Thyroid gland (tissue), 4 donors: ENCODE data around the gene PACS2.

Source experiments
- POLR2A ChIP-seq, 2 donors: fragments of 450-650 bp; IDR thresholded peaks; one replicate each; pipeline ENCODE4 v1.6.1; 2017; ENCODE audit warnings: antibody characterized with exemption in 2 of 2, mild to moderate bottlenecking in 2 of 2, moderate library complexity in 1 of 2
- TF ChIP-seq, protein P1 (sequence below), 6 experiments: fragments of 200-600 bp in 3 of 6; fragments of 450-650 bp in 3 of 6; sonication (generic) in 3 of 6; IDR thresholded peaks; one replicate each; pipeline ENCODE4 v1.5.1; 2016 to 2019; ENCODE audit warnings: antibody characterized with exemption in 6 of 6, mild to moderate bottlenecking in 2 of 6, inconsistent platforms in 1 of 6, moderate library complexity in 1 of 6

DNA sequence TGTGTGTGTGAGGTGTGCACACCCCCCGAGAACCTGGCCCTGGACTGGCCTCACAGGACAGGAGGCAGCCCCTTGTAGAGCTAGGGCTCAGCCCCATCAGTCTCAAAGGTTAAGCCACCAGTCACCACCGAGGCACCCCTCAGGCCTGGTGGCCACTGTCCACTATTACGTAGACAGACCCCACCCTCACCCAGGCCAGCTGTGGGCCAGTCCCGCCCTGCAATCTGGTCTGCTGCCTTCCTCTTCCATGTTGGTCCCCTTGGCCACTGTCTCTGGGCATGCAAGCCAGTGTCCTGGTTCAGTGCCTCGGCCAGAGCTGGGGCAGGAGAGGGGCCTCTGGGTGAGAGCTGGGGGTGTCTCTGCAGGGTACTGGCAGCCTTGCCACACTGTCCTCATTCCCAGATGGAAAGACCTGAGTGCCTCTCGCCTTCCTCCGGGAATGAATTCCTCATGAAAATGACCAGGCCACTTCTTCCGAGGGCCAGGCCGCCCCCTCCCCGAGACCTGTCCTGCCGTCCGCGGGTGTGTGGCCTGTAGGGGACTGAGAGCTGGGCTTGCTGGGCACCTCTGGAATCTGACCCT, 82.9 kb downstream of the PACS2 start:
- no peak for TF ChIP-seq POLR2A (IDR thresholded peaks at IDR 0.05)
- TF ChIP-seq, protein P1, sequence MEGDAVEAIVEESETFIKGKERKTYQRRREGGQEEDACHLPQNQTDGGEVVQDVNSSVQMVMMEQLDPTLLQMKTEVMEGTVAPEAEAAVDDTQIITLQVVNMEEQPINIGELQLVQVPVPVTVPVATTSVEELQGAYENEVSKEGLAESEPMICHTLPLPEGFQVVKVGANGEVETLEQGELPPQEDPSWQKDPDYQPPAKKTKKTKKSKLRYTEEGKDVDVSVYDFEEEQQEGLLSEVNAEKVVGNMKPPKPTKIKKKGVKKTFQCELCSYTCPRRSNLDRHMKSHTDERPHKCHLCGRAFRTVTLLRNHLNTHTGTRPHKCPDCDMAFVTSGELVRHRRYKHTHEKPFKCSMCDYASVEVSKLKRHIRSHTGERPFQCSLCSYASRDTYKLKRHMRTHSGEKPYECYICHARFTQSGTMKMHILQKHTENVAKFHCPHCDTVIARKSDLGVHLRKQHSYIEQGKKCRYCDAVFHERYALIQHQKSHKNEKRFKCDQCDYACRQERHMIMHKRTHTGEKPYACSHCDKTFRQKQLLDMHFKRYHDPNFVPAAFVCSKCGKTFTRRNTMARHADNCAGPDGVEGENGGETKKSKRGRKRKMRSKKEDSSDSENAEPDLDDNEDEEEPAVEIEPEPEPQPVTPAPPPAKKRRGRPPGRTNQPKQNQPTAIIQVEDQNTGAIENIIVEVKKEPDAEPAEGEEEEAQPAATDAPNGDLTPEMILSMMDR (IDR thresholded peaks at IDR 0.05) = no peak
